Neural cell (in vitro differentiated cells): ENCODE results near the gene ADCY4. TPM values are rescaled to one million over a fixed set of nuclear protein-coding genes. Genes with fewer than 3 reads are reported as not detected.
A peak's percentile ranks its signal among the peaks of the same experiment; 100 is the strongest.

Experiments used
- H2AFZ ChIP-seq: fragments of 200-600, 300-800 bp; sonication (generic), shearing (Covaris generic); 2 replicates; pipeline ENCODE4 v1.6.0; 2014; ENCODE audit warnings: low read depth, mild to moderate bottlenecking, antibody characterized with exemption, low read length, moderate library complexity
- H3F3A ChIP-seq: fragments of 200-600 bp; shearing (Covaris generic); 2 replicates; pipeline ENCODE4 v1.6.1; 2016; ENCODE audit warnings: mild to moderate bottlenecking, moderate library complexity, mixed read lengths, antibody characterized with exemption, low read length; ENCODE audit not compliant: insufficient read depth, poor library complexity, severe bottlenecking
- H3K27ac ChIP-seq: fragments of 200-600, 300-800 bp; sonication (generic), shearing (Covaris generic); 2 replicates; pipeline ENCODE4 v1.5.1; 2014; ENCODE audit warnings: mild to moderate bottlenecking, low read length, moderate library complexity
- H3K27me3 ChIP-seq: fragments of 300-800, 200-600 bp; sonication (generic), shearing (Covaris generic); 2 replicates; pipeline ENCODE4 v1.6.0; 2014; ENCODE audit warnings: mild to moderate bottlenecking, low read depth, low read length, moderate library complexity; ENCODE audit not compliant: insufficient read depth
- H3K36me3 ChIP-seq: fragments of 300-800, 200-600 bp; sonication (generic), shearing (Covaris generic); 2 replicates; pipeline ENCODE4 v1.5.1; 2014; ENCODE audit warnings: mild to moderate bottlenecking, antibody characterized with exemption, low read length, moderate library complexity; ENCODE audit not compliant: insufficient read depth
- H3K4me2 ChIP-seq: fragments of 300-800, 200-600 bp; sonication (generic), shearing (Covaris generic); 2 replicates; pipeline ENCODE4 v1.6.0; 2014; ENCODE audit warnings: mild to moderate bottlenecking, low read length
- H3K4me3 ChIP-seq: fragments of 300-800, 200-600 bp; sonication (generic), shearing (Covaris generic); 2 replicates; pipeline ENCODE4 v1.5.1; 2014; ENCODE audit warnings: mild to moderate bottlenecking, low read length, moderate library complexity
- H3K79me2 ChIP-seq: fragments of 200-600 bp; shearing (Covaris generic); replicated peaks from 2 replicates; pipeline ENCODE4 v1.6.0; 2014; ENCODE audit warnings: mild to moderate bottlenecking, low read length, moderate library complexity; ENCODE audit not compliant: insufficient read depth
- H3K9ac ChIP-seq: fragments of 300-800, 200-600 bp; sonication (generic), shearing (Covaris generic); 2 replicates; pipeline ENCODE4 v1.6.1; 2016; ENCODE audit warnings: mild to moderate bottlenecking, low read length, mixed read lengths
- H3K9me2 ChIP-seq: fragments of 200-600 bp; shearing (Covaris generic); 2 replicates; pipeline ENCODE4 v1.6.1; 2016; ENCODE audit warnings: mild to moderate bottlenecking, low read length, mixed read lengths; ENCODE audit not compliant: insufficient read depth
- H3K9me3 ChIP-seq: fragments of 200-600, 300-800 bp; sonication (generic), shearing (Covaris generic); 2 replicates; pipeline ENCODE4 v1.6.1; 2016; ENCODE audit warnings: mild to moderate bottlenecking, mixed run types, low read length, moderate library complexity, mixed read lengths
- H4K20me1 ChIP-seq: fragments of 200-600 bp; shearing (Covaris generic); 2 replicates; pipeline ENCODE4 v1.6.1; 2016; ENCODE audit warnings: mild to moderate bottlenecking, mixed run types; ENCODE audit not compliant: insufficient read depth
- CTCF ChIP-seq: fragments of 450-650 bp; IDR thresholded peaks from 2 replicates; pipeline ENCODE4 v1.5.1; 2014; ENCODE audit warnings: antibody characterized with exemption, mild to moderate bottlenecking, moderate library complexity; ENCODE audit not compliant: poor library complexity, severe bottlenecking
- EP300 ChIP-seq: fragments of 450-650 bp; conservative IDR thresholded peaks from 2 replicates; pipeline ENCODE4 v1.6.1; 2014; ENCODE audit warnings: antibody characterized with exemption, mild to moderate bottlenecking, moderate library complexity; ENCODE audit not compliant: poor library complexity, severe bottlenecking
- EZH2 ChIP-seq: fragments of 200-600, 300-800 bp; shearing (Covaris generic), sonication (generic); IDR thresholded peaks from 2 replicates; pipeline ENCODE4 v1.6.1; 2014; ENCODE audit warnings: antibody characterized with exemption, low read length, borderline replicate concordance, mild to moderate bottlenecking; ENCODE audit not compliant: insufficient read depth, poor library complexity, severe bottlenecking
- MXI1 ChIP-seq: fragments of 450-650 bp; conservative IDR thresholded peaks from 2 replicates; pipeline ENCODE4 v1.6.1; 2014; ENCODE audit warnings: antibody characterized with exemption, mild to moderate bottlenecking; ENCODE audit not compliant: poor library complexity, severe bottlenecking
- POLR2AphosphoS5 ChIP-seq: IDR thresholded peaks from 2 replicates; pipeline ENCODE4 v1.6.1; 2012
- RAD21 ChIP-seq: fragments of 450-650 bp; conservative IDR thresholded peaks from 2 replicates; pipeline ENCODE4 v1.6.1; 2014; ENCODE audit warnings: antibody characterized with exemption, mild to moderate bottlenecking, moderate library complexity
- REST ChIP-seq: IDR thresholded peaks from 2 replicates; pipeline ENCODE4 v1.6.1; 2012; ENCODE audit warnings: borderline replicate concordance
- SMC3 ChIP-seq: fragments of 450-650 bp; conservative IDR thresholded peaks from 2 replicates; pipeline ENCODE4 v1.6.1; 2014; ENCODE audit warnings: antibody characterized with exemption, mild to moderate bottlenecking, moderate library complexity; ENCODE audit not compliant: poor library complexity
- TAF1 ChIP-seq: IDR thresholded peaks from 2 replicates; pipeline ENCODE4 v1.6.1; 2012; ENCODE audit warnings: low read depth
- polyA plus RNA-seq: library from polyadenylated mRNA; depleted of rRNA; stranded (reverse); fragments of >200 nt; gene quantifications from 2 replicates; pipeline ENCODE4 v1.2.3, GENCODE V29; 2014

ADCY4 gene
- polyA plus RNA-seq, 1 donor from 2014 or later, result not detected

GRCh38 chr14:24369907-24370687 is 35.2 kb upstream of the ADCY4 start:
- no peak overlapping the region for H3K27ac ChIP-seq
- no peak overlapping the region for H2AFZ ChIP-seq
- TF ChIP-seq REST, result no peak
- no peak for TF ChIP-seq CTCF
- no peak for TF ChIP-seq TAF1
- TF ChIP-seq EP300, result no peak
- no peak for TF ChIP-seq MXI1
- TF ChIP-seq SMC3, result no peak
- no peak for TF ChIP-seq EZH2
- H3F3A ChIP-seq, result no peaks in the 10 kb centered on the region
- no peaks in the 10 kb centered on the region for H3K9me2 ChIP-seq
- H3K4me3 ChIP-seq, result no peak overlapping the region
- H3K9me3 ChIP-seq, result no peaks in the 10 kb centered on the region
- H3K9ac ChIP-seq, result no peak overlapping the region
- no peaks in the 10 kb centered on the region for H4K20me1 ChIP-seq
- no peaks in the 10 kb centered on the region for H3K79me2 ChIP-seq
- H3K27me3 ChIP-seq, result peaks cover 22% of the 10 kb centered on the region
- no peaks in the 10 kb centered on the region for H3K36me3 ChIP-seq
- H3K4me2 ChIP-seq, result no peak overlapping the region

- Histone ChIP-seq H3K27ac (no peak overlapping the region), H4K20me1 (no peaks in the 10 kb centered on the region), H3K27me3 (peaks cover 23% of the 10 kb centered on the region), H3K79me2 (no peaks in the 10 kb centered on the region), H3K4me2 (no peak overlapping the region), H2AFZ (no peak overlapping the region), H3K9me2 (no peaks in the 10 kb centered on the region), H3K9me3 (no peaks in the 10 kb centered on the region), H3K9ac (peak overlapping the region; percentile 56), H3K4me3 (peak overlapping the region; percentile 61), H3F3A (no peaks in the 10 kb centered on the region), H3K36me3 (no peaks in the 10 kb centered on the region)
- TF ChIP-seq MXI1, result no peak
- no peak for TF ChIP-seq RAD21
- no peak for TF ChIP-seq POLR2AphosphoS5
- TF ChIP-seq REST, result no peak
- TF ChIP-seq TAF1, result no peak
Observed at GRCh38 chr14:24369463-24369862, 34.6 kb upstream of the ADCY4 start.
